ENCODE data around the gene P2RY6. TPM values are rescaled to one million over a fixed set of nuclear protein-coding genes. Genes with fewer than 3 reads are reported as not detected.

Gene P2RY6
- total RNA-seq, 4 donors from 2014 or later, result 0.38 to 0.89 (median 0.38) TPM; not detected in 1

DNA sequence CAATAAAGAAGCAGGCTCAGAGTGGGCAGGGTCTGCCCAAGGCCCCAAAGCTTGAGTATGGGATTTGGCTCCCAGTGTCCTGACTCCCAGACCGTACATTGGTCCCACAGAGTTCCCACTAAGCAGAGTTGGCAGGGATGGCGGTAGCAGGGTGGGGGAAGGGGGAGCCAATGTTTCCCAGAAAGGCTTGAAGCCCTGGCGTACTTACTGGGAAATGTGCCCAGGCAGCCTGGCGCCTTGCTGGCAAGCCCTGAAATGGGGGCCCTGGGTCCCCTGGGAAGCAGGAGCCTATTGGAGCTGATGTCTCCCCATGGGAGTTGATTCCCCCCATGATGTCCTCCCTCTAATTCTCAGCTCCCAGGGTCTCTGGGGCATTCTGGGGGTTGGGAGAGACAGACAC, 45.2 kb downstream of the P2RY6 start:
- Histone ChIP-seq H3K9me3 (no peaks in the 10 kb centered on the region), H3K27ac (peak overlapping the region; percentile 57), H3K27me3 (no peaks in the 10 kb centered on the region), H3K4me1 (peaks cover 48% of the 10 kb centered on the region), H3K36me3 (no peaks in the 10 kb centered on the region), H3K4me3 (no peak overlapping the region)
- DNase-seq (ENCODE audit: low spot score in 2 of 2), result no peak
- no peak for TF ChIP-seq POLR2AphosphoS5 (IDR thresholded peaks at IDR 0.05)
- TF ChIP-seq, protein P1, sequence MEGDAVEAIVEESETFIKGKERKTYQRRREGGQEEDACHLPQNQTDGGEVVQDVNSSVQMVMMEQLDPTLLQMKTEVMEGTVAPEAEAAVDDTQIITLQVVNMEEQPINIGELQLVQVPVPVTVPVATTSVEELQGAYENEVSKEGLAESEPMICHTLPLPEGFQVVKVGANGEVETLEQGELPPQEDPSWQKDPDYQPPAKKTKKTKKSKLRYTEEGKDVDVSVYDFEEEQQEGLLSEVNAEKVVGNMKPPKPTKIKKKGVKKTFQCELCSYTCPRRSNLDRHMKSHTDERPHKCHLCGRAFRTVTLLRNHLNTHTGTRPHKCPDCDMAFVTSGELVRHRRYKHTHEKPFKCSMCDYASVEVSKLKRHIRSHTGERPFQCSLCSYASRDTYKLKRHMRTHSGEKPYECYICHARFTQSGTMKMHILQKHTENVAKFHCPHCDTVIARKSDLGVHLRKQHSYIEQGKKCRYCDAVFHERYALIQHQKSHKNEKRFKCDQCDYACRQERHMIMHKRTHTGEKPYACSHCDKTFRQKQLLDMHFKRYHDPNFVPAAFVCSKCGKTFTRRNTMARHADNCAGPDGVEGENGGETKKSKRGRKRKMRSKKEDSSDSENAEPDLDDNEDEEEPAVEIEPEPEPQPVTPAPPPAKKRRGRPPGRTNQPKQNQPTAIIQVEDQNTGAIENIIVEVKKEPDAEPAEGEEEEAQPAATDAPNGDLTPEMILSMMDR (IDR thresholded peaks at IDR 0.05), result no peak
- no peak for TF ChIP-seq EP300 (IDR thresholded peaks at IDR 0.05)
- no peak for TF ChIP-seq POLR2A (IDR thresholded peaks at IDR 0.05)
- WGBS, result no CpG with 5 or more reads among the region's 4 CpGs

DNA sequence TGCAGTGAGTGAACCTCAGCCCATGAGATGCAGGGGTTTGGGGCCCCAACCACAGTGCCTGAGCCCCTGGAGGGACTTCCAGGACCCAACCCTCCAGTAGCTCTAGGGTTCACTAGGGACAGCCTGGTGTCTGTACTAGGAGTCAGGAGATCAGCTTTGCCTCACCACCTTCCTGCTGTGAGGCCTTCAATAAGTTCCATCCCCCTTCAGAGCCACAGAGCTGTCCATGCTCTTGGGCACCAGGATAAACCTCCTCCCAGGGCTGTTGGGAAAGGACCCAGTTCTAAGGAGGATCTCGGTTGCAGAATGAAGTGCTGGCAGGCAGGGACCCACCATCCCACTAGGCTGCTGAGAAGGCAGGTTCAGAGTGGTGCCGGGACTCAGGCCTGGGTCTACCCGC, 45.7 kb downstream of the P2RY6 start:
- TF ChIP-seq, protein P1 (IDR thresholded peaks at IDR 0.05), result no peak
- H3K9me3 ChIP-seq, result no peaks in the 10 kb centered on the region
- H3K4me1 ChIP-seq, result peaks cover 49% of the 10 kb centered on the region
- H3K27ac ChIP-seq, result peak overlapping the region; percentile 57
- H3K4me3 ChIP-seq, result no peak overlapping the region
- H3K36me3 ChIP-seq, result no peaks in the 10 kb centered on the region
- WGBS, result 65% methylated on average over 2 of the region's 3 CpGs
- DNase-seq (ENCODE audit: low spot score in 2 of 2), result no peak
- no peaks in the 10 kb centered on the region for H3K27me3 ChIP-seq

DNA sequence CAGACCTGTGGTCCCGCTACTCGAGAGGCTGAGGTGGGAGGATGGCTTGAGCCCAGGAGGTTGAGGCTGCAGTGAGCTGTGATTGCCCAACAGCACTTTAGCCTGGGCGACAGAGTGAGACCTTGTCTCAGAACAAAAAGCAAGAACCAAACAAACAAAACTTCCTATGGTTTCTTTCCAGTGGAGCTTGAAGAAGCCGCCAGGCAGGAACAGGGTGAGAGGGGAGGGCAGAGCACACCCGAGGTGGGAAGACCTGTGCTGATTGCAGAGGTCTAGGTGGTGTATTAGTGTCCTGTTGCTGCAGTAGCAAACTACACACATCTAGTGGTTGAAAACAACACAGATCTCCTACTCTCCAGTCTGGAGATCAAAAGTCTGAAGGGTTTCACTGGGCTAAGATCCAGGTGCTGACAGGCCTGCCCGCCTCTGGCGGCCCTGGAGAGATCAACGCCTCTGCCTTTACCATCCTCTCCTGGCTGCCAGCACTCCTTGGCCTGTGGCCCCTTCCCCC, 46.4 kb downstream of the P2RY6 start:
- Histone ChIP-seq H3K4me1 (peaks cover 53% of the 10 kb centered on the region), H3K27ac (no peak overlapping the region)

GRCh38 chr11:73320763-73321603, 48.8 kb downstream of the P2RY6 start:
- H3K9me3 ChIP-seq, result no peaks in the 10 kb centered on the region
- no peaks in the 10 kb centered on the region for H3K27me3 ChIP-seq
- H3K36me3 ChIP-seq, result no peaks in the 10 kb centered on the region
- WGBS, result 44% methylated on average over 10 of the region's 10 CpGs
- no peak for DNase-seq (ENCODE audit: low spot score in 2 of 2)
- TF ChIP-seq EP300 (IDR thresholded peaks at IDR 0.05) (no peak), POLR2A (IDR thresholded peaks at IDR 0.05) (no peak), POLR2AphosphoS5 (IDR thresholded peaks at IDR 0.05) (no peak)
- TF ChIP-seq, protein P1 (IDR thresholded peaks at IDR 0.05), result no peak
- H3K4me1 ChIP-seq, result peaks cover 55% of the 10 kb centered on the region
- H3K27ac ChIP-seq, result peak overlapping the region; percentile 67
- no peak overlapping the region for H3K4me3 ChIP-seq

More for the DNA sequence above, 46.4 kb downstream of the P2RY6 start:
- Histone ChIP-seq H3K4me3 (no peak overlapping the region), H3K9me3 (no peaks in the 10 kb centered on the region), H3K27me3 (no peaks in the 10 kb centered on the region), H3K36me3 (no peaks in the 10 kb centered on the region)
- TF ChIP-seq EP300 (IDR thresholded peaks at IDR 0.05) (no peak), POLR2AphosphoS5 (IDR thresholded peaks at IDR 0.05) (no peak), POLR2A (IDR thresholded peaks at IDR 0.05) (no peak)
- TF ChIP-seq, protein P1 (IDR thresholded peaks at IDR 0.05), result no peak
- 74% methylated on average over 8 of the region's 8 CpGs for WGBS
- DNase-seq (ENCODE audit: low spot score in 2 of 2), result no peak

DNA sequence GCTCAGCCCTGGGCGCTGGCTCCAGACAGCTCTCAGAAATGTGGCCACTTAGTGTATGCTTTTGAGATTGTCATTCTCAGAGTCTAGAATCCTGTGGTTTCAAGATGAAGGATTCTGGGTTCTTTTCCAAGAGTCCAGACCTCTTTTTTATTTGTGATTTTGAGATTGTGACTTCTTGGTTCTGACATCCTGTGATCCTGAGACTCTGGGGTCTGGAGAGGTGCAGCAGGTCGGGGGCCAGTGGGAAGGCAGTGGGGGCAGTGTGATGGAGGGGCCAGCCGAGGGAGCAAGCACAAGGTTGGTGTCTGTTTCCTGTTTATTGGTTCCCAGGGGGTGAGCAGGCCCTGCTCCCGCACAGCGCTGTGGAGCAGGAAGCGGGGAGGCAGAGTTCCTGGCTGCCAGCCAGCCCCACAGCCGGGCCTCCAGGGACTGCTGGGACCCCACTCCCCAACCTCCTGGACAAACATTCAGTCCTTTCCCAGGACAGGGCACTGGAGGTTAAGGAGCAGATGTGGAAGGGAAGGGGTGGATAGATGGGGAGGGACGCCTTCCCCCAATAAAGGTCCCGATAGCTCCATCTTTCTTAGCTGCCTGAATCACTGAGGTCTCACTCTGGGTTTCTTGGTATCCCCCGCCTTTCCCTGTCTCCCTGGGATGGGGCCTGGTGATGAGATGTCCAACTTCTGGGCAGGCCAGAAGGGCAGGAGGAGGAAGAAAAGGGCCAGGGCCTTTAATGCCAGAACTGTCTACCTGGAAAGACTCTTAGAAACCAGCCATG, 49.7 kb downstream of the P2RY6 start:
- Histone ChIP-seq H3K4me3 (no peak overlapping the region), H3K4me1 (peaks cover 57% of the 10 kb centered on the region), H3K36me3 (no peaks in the 10 kb centered on the region), H3K27ac (peak overlapping the region; percentile 67), H3K9me3 (no peaks in the 10 kb centered on the region), H3K27me3 (no peaks in the 10 kb centered on the region)
- WGBS, result 66% methylated on average over 4 of the region's 10 CpGs
- DNase-seq (ENCODE audit: low spot score in 2 of 2), result no peak
- TF ChIP-seq EP300 (IDR thresholded peaks at IDR 0.05), result no peak
- TF ChIP-seq, protein P1 (IDR thresholded peaks at IDR 0.05), result no peak
- no peak for TF ChIP-seq POLR2AphosphoS5 (IDR thresholded peaks at IDR 0.05)
- no peak for TF ChIP-seq POLR2A (IDR thresholded peaks at IDR 0.05)

All from suprapubic skin (tissue), 4 donors.